HepG2 (cell line): ENCODE results near the gene CATSPERD. TPM values are rescaled to one million over a fixed set of nuclear protein-coding genes. Genes with fewer than 3 reads are reported as not detected.
A peak's percentile ranks its signal among the peaks of the same experiment; 100 is the strongest.

ENCODE experiments used
- ARHGAP35 ChIP-seq: sonication (generic); formaldehyde crosslinking; IDR thresholded peaks from 2 replicates; pipeline ENCODE4 v1.9.0; 2022; ENCODE audit warnings: mild to moderate bottlenecking, inconsistent platforms, moderate library complexity, missing genetic modification reagents, borderline replicate concordance
- ATAD3A ChIP-seq: sonication (generic); formaldehyde crosslinking; IDR thresholded peaks from 2 replicates; pipeline ENCODE4 v1.4.0; 2020; ENCODE audit warnings: missing genetic modification reagents
- EED ChIP-seq: sonication (generic); formaldehyde crosslinking; IDR thresholded peaks from 2 replicates; pipeline ENCODE4 v1.5.0; 2020; ENCODE audit warnings: mild to moderate bottlenecking, missing genetic modification reagents
- HMGA1 ChIP-seq: sonication (generic); formaldehyde crosslinking; conservative IDR thresholded peaks from 2 replicates; pipeline ENCODE4 v1.4.0; 2020; ENCODE audit warnings: missing genetic modification reagents
- TBX3 ChIP-seq: fragments of 450-650 bp; IDR thresholded peaks from 2 replicates; pipeline ENCODE4 v1.6.1; 2017; ENCODE audit warnings: antibody characterized with exemption, mild to moderate bottlenecking, inconsistent platforms, borderline replicate concordance
- TMF1 ChIP-seq: sonication (generic); formaldehyde crosslinking; IDR thresholded peaks from 2 replicates; pipeline ENCODE4 v1.8.1; 2022; ENCODE audit warnings: low read depth, missing genetic modification reagents
- ZNF121 ChIP-seq: sonication (generic); formaldehyde crosslinking; IDR thresholded peaks from 2 replicates; pipeline ENCODE4 v1.5.0; 2020; ENCODE audit warnings: mild to moderate bottlenecking, missing genetic modification reagents
- ZNF180 ChIP-seq: sonication (generic); formaldehyde crosslinking; IDR thresholded peaks from 2 replicates; pipeline ENCODE4 v1.4.0; 2020; ENCODE audit warnings: low read depth, missing genetic modification reagents, borderline replicate concordance
- ZNF260 ChIP-seq: sonication (generic); formaldehyde crosslinking; IDR thresholded peaks from 2 replicates; pipeline ENCODE4 v1.4.0; 2020; ENCODE audit warnings: missing genetic modification reagents, low read depth, mild to moderate bottlenecking, borderline replicate concordance
- ZNF749 ChIP-seq: sonication (generic); formaldehyde crosslinking; IDR thresholded peaks from 2 replicates; pipeline ENCODE4 v1.8.0; 2022; ENCODE audit warnings: mild to moderate bottlenecking, missing genetic modification reagents, moderate library complexity, borderline replicate concordance
- ZNF782 ChIP-seq: sonication (generic); formaldehyde crosslinking; IDR thresholded peaks from 2 replicates; pipeline ENCODE4 v1.4.0; 2020; ENCODE audit warnings: missing genetic modification reagents, mild to moderate bottlenecking, borderline replicate concordance
- polyA plus RNA-seq, 8 experiments: library from polyadenylated mRNA; depleted of rRNA in 3 of 8; stranded (reverse) in 7 of 8; unstranded in 1 of 8; fragments of >200 nt; fragmentation: Illumina TruSeq in 4 of 8; extraction: Trizol in 4 of 8; gene quantifications; 2 replicates each; pipeline versions ENCODE4 v1.2.1 to v1.2.3, GENCODE V29; 2011 to 2016; ENCODE audit warnings: low read depth in 4 of 8, missing spikeins in 1 of 8, mixed read lengths in 1 of 8; ENCODE audit not compliant: insufficient read depth in 1 of 8
- total RNA-seq, 5 experiments: library from RNA; depleted of rRNA; stranded (reverse); fragments of >200 nt; fragmentation: Illumina TruSeq; extraction: Trizol; gene quantifications; 2 replicates each; pipeline ENCODE4 v1.2.3, GENCODE V29; 2016; ENCODE audit warnings: low read depth in 1 of 5
- TF ChIP-seq, protein P1 (sequence below): sonication (generic); formaldehyde crosslinking; IDR thresholded peaks from 2 replicates; pipeline ENCODE4 v1.5.0; 2020; ENCODE audit warnings: mild to moderate bottlenecking, missing genetic modification reagents, borderline replicate concordance
- TF ChIP-seq, protein P2 (sequence below): sonication (generic); formaldehyde crosslinking; IDR thresholded peaks from 2 replicates; pipeline ENCODE4 v1.4.0; 2020; ENCODE audit warnings: mild to moderate bottlenecking, low read depth, missing genetic modification reagents
- TF ChIP-seq, protein P3 (sequence below): sonication (generic); formaldehyde crosslinking; IDR thresholded peaks from 2 replicates; pipeline ENCODE4 v1.4.0; 2020; ENCODE audit warnings: missing genetic modification reagents, mild to moderate bottlenecking, borderline replicate concordance

The CATSPERD gene
- total and polyA plus RNA-seq, 2 of the 13 experiments (the other 11 are each of a cell fraction or from before 2014, with no cell fraction given), result 0.04 TPM; not detected in 1

DNA sequence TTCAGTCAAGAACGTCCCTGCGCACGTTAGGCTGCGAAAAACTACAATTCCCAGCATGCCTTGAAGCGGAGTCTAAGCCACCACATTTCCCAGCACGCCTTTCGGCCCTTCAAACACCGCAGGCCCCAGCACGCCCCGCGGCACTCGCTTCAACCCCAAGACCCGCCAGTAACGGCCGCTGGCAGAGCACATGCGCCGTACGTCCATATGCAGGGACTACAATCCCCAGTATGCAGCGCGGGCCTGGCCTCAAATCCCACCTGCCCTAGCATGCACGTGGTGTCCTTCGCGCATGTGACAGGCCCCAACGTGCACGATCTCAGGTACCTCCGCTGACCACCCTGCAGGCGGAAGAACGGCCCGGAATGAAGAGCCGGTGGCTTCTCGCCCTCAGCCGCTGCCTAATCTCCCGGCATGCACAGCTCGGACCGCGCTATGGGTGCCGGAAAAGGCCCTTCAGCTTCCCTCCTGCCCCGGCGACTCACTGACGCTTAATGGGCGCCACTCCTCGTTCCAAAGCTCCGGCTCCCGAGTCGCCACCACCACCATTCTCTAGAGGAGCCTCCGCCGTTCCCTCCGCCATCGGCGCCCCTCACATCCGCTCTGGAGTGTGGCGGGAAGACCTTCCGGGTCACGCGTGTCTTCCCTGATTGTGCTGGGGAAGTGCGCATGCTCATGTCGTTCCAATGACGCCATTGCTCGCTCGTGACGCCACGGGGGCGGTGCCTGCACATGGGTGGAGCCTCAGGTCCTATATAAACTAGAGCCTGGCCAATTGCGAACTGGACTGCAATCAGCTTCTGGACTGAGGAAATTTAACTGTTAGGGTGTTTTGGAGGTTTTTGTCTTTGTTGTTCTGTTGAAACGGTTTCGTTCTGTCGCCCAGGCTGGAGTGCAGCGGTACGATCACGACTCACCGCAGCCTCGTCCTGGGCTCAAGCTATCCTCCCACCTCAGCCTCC lies 70.4 kb downstream of the CATSPERD start, which contains the start of gene DUS3L (continued):
- TF ChIP-seq, protein P1, sequence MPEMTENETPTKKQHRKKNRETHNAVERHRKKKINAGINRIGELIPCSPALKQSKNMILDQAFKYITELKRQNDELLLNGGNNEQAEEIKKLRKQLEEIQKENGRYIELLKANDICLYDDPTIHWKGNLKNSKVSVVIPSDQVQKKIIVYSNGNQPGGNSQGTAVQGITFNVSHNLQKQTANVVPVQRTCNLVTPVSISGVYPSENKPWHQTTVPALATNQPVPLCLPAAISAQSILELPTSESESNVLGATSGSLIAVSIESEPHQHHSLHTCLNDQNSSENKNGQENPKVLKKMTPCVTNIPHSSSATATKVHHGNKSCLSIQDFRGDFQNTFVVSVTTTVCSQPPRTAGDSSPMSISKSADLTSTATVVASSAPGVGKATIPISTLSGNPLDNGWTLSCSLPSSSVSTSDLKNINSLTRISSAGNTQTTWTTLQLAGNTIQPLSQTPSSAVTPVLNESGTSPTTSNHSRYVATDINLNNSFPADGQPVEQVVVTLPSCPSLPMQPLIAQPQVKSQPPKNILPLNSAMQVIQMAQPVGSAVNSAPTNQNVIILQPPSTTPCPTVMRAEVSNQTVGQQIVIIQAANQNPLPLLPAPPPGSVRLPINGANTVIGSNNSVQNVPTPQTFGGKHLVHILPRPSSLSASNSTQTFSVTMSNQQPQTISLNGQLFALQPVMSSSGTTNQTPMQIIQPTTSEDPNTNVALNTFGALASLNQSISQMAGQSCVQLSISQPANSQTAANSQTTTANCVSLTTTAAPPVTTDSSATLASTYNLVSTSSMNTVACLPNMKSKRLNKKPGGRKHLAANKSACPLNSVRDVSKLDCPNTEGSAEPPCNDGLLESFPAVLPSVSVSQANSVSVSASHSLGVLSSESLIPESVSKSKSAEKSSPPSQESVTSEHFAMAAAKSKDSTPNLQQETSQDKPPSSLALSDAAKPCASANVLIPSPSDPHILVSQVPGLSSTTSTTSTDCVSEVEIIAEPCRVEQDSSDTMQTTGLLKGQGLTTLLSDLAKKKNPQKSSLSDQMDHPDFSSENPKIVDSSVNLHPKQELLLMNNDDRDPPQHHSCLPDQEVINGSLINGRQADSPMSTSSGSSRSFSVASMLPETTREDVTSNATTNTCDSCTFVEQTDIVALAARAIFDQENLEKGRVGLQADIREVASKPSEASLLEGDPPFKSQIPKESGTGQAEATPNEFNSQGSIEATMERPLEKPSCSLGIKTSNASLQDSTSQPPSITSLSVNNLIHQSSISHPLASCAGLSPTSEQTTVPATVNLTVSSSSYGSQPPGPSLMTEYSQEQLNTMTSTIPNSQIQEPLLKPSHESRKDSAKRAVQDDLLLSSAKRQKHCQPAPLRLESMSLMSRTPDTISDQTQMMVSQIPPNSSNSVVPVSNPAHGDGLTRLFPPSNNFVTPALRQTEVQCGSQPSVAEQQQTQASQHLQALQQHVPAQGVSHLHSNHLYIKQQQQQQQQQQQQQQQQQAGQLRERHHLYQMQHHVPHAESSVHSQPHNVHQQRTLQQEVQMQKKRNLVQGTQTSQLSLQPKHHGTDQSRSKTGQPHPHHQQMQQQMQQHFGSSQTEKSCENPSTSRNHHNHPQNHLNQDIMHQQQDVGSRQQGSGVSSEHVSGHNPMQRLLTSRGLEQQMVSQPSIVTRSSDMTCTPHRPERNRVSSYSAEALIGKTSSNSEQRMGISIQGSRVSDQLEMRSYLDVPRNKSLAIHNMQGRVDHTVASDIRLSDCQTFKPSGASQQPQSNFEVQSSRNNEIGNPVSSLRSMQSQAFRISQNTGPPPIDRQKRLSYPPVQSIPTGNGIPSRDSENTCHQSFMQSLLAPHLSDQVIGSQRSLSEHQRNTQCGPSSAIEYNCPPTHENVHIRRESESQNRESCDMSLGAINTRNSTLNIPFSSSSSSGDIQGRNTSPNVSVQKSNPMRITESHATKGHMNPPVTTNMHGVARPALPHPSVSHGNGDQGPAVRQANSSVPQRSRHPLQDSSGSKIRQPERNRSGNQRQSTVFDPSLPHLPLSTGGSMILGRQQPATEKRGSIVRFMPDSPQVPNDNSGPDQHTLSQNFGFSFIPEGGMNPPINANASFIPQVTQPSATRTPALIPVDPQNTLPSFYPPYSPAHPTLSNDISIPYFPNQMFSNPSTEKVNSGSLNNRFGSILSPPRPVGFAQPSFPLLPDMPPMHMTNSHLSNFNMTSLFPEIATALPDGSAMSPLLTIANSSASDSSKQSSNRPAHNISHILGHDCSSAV (CRISPR knock-in tag), result no peak
- TF ChIP-seq EED (peak; percentile 46; the same call in 1 of the 2 replicates), ARHGAP35 (CRISPR knock-in tag) (peak; percentile 94), TBX3 (0 out of 2 replicates have a peak, but pooled peaks have one; percentile 16), TMF1 (CRISPR knock-in tag) (peak; percentile 91), ZNF121 (CRISPR knock-in tag) (peak; percentile 65), ZNF260 (CRISPR knock-in tag) (no peak), ZNF180 (CRISPR knock-in tag) (no peak), ZNF749 (CRISPR knock-in tag) (peak; percentile 92), ATAD3A (CRISPR knock-in tag) (no peak; the same call in 1 of the 2 replicates), HMGA1 (no peak), ZNF782 (CRISPR knock-in tag) (0 out of 2 replicates have a peak, but pooled peaks have one; percentile 77)
- TF ChIP-seq, protein P2, sequence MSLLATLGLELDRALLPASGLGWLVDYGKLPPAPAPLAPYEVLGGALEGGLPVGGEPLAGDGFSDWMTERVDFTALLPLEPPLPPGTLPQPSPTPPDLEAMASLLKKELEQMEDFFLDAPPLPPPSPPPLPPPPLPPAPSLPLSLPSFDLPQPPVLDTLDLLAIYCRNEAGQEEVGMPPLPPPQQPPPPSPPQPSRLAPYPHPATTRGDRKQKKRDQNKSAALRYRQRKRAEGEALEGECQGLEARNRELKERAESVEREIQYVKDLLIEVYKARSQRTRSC (CRISPR knock-in tag), result no peak
- TF ChIP-seq, protein P3, sequence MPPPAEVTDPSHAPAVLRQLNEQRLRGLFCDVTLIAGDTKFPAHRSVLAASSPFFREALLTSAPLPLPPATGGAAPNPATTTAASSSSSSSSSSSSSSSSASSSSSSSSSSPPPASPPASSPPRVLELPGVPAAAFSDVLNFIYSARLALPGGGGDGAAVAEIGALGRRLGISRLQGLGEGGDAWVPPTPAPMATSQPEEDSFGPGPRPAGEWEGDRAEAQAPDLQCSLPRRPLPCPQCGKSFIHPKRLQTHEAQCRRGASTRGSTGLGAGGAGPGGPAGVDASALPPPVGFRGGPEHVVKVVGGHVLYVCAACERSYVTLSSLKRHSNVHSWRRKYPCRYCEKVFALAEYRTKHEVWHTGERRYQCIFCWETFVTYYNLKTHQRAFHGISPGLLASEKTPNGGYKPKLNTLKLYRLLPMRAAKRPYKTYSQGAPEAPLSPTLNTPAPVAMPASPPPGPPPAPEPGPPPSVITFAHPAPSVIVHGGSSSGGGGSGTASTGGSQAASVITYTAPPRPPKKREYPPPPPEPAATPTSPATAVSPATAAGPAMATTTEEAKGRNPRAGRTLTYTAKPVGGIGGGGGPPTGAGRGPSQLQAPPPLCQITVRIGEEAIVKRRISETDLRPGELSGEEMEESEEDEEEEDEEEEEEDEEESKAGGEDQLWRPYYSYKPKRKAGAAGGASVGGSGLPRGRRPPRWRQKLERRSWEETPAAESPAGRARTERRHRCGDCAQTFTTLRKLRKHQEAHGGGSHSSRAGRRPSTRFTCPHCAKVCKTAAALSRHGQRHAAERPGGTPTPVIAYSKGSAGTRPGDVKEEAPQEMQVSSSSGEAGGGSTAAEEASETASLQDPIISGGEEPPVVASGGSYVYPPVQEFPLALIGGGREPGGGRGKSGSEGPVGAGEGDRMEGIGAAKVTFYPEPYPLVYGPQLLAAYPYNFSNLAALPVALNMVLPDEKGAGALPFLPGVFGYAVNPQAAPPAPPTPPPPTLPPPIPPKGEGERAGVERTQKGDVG (CRISPR knock-in tag), result peak; percentile 50; the same call in 1 of the 2 replicates
